ENCODE results near the gene VPS37C. TPM values are rescaled to one million over a fixed set of nuclear protein-coding genes. Genes with fewer than 3 reads are reported as not detected.
"Not testable (repeated sequence)": the region's sequence is repeated elsewhere in the genome, so short reads cannot be mapped to it uniquely, and the experiment has no call there.

VPS37C gene
- total and polyA plus RNA-seq, 4 donors, result 14.8 to 35.8 (median 22.3) TPM

GRCh38 chr11:61186504-61186903 is 25.3 kb upstream of the VPS37C start:
- Histone ChIP-seq H3K36me3 (ENCODE audit: control insufficient read depth in 4 of 4, insufficient read depth in 4 of 4, low read length in 4 of 4) (no peaks in the 10 kb centered on the region), H3K4me1 (ENCODE audit: control insufficient read depth in 5 of 5, insufficient read depth in 5 of 5, low read length in 5 of 5) (no peaks in the 10 kb centered on the region), H3K27me3 (ENCODE audit: control insufficient read depth in 3 of 3, insufficient read depth in 3 of 3, low read length in 2 of 3) (no peaks in the 10 kb centered on the region), H3K9me3 (ENCODE audit: control insufficient read depth in 4 of 4, insufficient read depth in 3 of 4, low read length in 3 of 4) (no peaks in the 10 kb centered on the region), H3K4me3 (no peak overlapping the region), H3K9ac (ENCODE audit: insufficient read depth in 1 of 2, low read length in 2 of 2) (no peak overlapping the region), H3K27ac (ENCODE audit: low read depth in 1 of 2, low read length in 1 of 2) (no peak overlapping the region)
- TF ChIP-seq CTCF (IDR thresholded peaks at IDR 0.05; ENCODE audit: control extremely low read depth, extremely low read depth), result no peak
- ATAC-seq (ENCODE audit: insufficient read depth, low FRiP score), result no peak
- no peak for DNase-seq
- 90 to 93% methylated on average over 8 of the region's 8 CpGs for WGBS, 2 donors

GRCh38 chr11:61183645-61184044 is 22.4 kb upstream of the VPS37C start:
- H3K4me1 ChIP-seq (ENCODE audit: control insufficient read depth in 5 of 5, insufficient read depth in 5 of 5, low read length in 5 of 5), result no peaks in the 10 kb centered on the region
- H3K9me3 ChIP-seq (ENCODE audit: control insufficient read depth in 4 of 4, insufficient read depth in 3 of 4, low read length in 3 of 4), result no peaks in the 10 kb centered on the region
- no peaks in the 10 kb centered on the region for H3K27me3 ChIP-seq (ENCODE audit: control insufficient read depth in 3 of 3, insufficient read depth in 3 of 3, low read length in 2 of 3)
- ATAC-seq (ENCODE audit: insufficient read depth, low FRiP score) (no peak), DNase-seq (no peak)
- no peak overlapping the region for H3K4me3 ChIP-seq
- H3K9ac ChIP-seq (ENCODE audit: insufficient read depth in 1 of 2, low read length in 2 of 2), result no peak overlapping the region
- no peak overlapping the region for H3K27ac ChIP-seq (ENCODE audit: low read depth in 1 of 2, low read length in 1 of 2)
- H3K36me3 ChIP-seq (ENCODE audit: control insufficient read depth in 4 of 4, insufficient read depth in 4 of 4, low read length in 4 of 4), result no peaks in the 10 kb centered on the region
- TF ChIP-seq CTCF (IDR thresholded peaks at IDR 0.05; ENCODE audit: control extremely low read depth, extremely low read depth), result no peak
- WGBS, 2 donors, result 83 to 91% methylated on average over 4 of the region's 4 CpGs

DNA sequence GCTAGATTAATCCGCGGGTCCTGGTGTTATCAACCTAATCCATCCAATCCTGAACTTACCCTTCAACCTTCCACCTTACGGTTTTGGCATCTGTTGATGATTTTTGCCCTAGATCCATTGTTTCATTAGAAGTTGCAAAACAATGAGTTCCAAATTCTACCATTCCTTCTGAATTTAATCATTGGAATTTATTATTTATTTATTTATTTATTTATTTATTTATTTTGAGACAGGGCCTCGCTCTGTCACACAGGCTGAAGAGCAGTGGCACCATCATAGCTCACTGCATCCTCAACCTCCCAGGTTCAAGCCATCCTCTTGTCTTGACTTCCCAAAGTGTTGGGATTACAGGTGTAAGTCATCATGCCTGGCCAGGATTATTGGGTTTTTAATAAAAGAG is 20.3 kb upstream of the VPS37C start:
- Histone ChIP-seq H3K27ac (ENCODE audit: low read depth in 1 of 2, low read length in 1 of 2) (no peak overlapping the region), H3K9ac (ENCODE audit: insufficient read depth in 1 of 2, low read length in 2 of 2) (no peak overlapping the region), H3K36me3 (ENCODE audit: control insufficient read depth in 4 of 4, insufficient read depth in 4 of 4, low read length in 4 of 4) (no peaks in the 10 kb centered on the region), H3K27me3 (ENCODE audit: control insufficient read depth in 3 of 3, insufficient read depth in 3 of 3, low read length in 2 of 3) (no peaks in the 10 kb centered on the region), H3K4me3 (no peak overlapping the region), H3K4me1 (ENCODE audit: control insufficient read depth in 5 of 5, insufficient read depth in 5 of 5, low read length in 5 of 5) (no peaks in the 10 kb centered on the region), H3K9me3 (ENCODE audit: control insufficient read depth in 4 of 4, insufficient read depth in 3 of 4, low read length in 3 of 4) (no peaks in the 10 kb centered on the region)
- no peak for ATAC-seq (ENCODE audit: insufficient read depth, low FRiP score)
- TF ChIP-seq CTCF (IDR thresholded peaks at IDR 0.05; ENCODE audit: control extremely low read depth, extremely low read depth), result no peak
- WGBS, 2 donors, result 95 to 96% methylated on average over 4 of the region's 4 CpGs
- DNase-seq, result no peak

- not testable (repeated sequence) for H3K9me3 ChIP-seq (ENCODE audit: control insufficient read depth in 4 of 4, insufficient read depth in 3 of 4, low read length in 3 of 4); ATAC-seq (ENCODE audit: insufficient read depth, low FRiP score); H3K4me1 ChIP-seq (ENCODE audit: control insufficient read depth in 5 of 5, insufficient read depth in 5 of 5, low read length in 5 of 5); H3K9ac ChIP-seq (ENCODE audit: insufficient read depth in 1 of 2, low read length in 2 of 2); H3K27ac ChIP-seq (ENCODE audit: low read depth in 1 of 2, low read length in 1 of 2); DNase-seq; H3K4me3 ChIP-seq; H3K36me3 ChIP-seq (ENCODE audit: control insufficient read depth in 4 of 4, insufficient read depth in 4 of 4, low read length in 4 of 4); H3K27me3 ChIP-seq (ENCODE audit: control insufficient read depth in 3 of 3, insufficient read depth in 3 of 3, low read length in 2 of 3)
- 94 to 96% methylated on average over 6 of the region's 6 CpGs for WGBS, 2 donors
Measured at GRCh38 chr11:61180205-61180604, 19.0 kb upstream of the VPS37C start.

All from lung (tissue), 12 donors.